Measurements from ENCODE around the gene SUSD1.

DNA sequence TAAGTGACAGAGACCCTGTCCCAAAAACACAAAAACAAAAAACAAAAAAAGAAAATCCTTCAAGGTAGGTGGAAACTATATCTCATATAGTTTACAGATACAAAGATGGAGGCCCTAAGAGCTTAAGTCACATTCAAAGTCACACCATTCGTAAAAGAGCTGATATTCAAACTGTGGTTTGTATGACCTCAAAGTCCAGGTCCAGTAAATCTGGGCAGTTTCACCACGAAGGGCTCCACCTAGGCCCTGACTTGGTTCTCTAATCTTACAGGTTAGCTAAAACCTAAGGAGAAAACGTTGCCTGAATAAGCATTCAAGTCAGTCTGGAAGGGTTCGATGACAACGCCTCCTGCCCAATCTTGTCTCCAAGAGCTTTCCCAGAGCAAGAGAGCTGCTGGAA, 44.1 kb downstream of the SUSD1 start:
- TF ChIP-seq EZH2phosphoT487 (IDR thresholded peaks at IDR 0.05; ENCODE audit: insufficient read depth, low read depth) = no peak
- TF ChIP-seq EZH2 (IDR thresholded peaks at IDR 0.05; ENCODE audit: insufficient read depth, poor library complexity, severe bottlenecking) = no peak
